VCaP (cell line): ENCODE measurements around the gene CMKLR1.

Experiments used
- H3K27ac ChIP-seq: fragments of 450-650 bp; 2 replicates; pipeline ENCODE4 v1.5.1; 2017
- TF ChIP-seq, protein P1 (sequence below): fragments of 450-650 bp; conservative IDR thresholded peaks from 2 replicates; pipeline ENCODE4 v1.5.1; 2017; ENCODE audit warnings: mild to moderate bottlenecking, moderate library complexity

Gene CMKLR1

DNA sequence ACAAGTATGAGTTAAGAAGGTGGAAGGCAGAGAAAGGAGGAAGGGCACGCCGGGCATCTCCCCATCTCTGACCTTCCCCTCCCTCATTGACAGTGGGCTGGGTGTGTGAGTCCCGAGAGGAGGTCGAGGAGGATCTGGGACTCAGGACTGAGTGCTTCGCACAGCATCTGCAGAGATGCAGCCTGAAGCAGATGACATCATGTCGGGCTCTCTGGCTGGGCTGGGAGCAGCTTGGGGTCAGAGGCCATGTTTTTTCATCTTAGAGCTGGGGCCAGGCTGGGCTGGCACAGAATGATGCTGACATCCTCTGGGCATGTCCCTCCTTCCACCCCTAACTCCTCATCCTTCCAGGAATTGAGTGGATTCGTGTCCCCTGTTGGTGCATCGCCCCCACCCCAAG, 43.5 kb downstream of the CMKLR1 start:
- TF ChIP-seq, protein P1, sequence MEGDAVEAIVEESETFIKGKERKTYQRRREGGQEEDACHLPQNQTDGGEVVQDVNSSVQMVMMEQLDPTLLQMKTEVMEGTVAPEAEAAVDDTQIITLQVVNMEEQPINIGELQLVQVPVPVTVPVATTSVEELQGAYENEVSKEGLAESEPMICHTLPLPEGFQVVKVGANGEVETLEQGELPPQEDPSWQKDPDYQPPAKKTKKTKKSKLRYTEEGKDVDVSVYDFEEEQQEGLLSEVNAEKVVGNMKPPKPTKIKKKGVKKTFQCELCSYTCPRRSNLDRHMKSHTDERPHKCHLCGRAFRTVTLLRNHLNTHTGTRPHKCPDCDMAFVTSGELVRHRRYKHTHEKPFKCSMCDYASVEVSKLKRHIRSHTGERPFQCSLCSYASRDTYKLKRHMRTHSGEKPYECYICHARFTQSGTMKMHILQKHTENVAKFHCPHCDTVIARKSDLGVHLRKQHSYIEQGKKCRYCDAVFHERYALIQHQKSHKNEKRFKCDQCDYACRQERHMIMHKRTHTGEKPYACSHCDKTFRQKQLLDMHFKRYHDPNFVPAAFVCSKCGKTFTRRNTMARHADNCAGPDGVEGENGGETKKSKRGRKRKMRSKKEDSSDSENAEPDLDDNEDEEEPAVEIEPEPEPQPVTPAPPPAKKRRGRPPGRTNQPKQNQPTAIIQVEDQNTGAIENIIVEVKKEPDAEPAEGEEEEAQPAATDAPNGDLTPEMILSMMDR = no peak
- no peak overlapping the region for H3K27ac ChIP-seq

DNA sequence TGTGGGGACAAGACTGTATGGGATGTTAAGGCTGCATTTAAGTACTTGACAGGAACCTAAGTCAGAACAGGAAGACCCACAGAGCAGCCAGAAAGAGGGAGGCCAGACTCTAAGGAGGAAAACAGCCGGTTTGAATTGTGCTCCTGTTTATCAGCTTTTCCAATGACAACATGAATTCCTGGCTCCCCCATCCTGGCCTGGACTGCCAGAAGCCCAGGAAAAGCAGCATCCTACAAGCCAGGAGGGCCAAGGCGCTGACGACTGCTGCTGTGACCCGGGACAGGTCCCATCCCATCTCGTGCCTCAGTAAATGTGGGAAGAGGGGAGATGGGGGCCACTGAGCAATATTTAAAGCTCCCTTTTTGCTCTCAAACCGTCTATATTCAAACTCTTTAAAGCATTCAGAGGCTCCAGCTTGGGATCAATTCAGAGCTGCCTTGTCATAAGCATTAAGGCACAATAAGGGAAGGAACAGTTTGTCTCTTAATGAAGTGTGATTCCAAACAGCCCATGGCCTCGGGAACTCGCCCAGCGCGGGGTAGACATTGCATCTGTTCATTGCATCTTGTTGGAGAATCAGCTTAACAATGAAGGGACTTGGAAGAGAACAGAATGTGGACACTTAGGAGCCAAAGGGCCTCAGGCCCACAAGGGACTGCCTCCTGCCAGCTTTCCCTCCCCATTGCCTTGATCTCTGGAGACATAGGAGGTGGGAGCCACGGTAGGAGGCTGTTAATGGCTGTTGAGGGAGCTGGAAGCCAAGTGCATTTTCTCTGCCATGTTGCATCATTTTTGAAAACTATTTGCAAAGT, 49.6 kb downstream of the CMKLR1 start:
- no peak overlapping the region for H3K27ac ChIP-seq
- TF ChIP-seq, protein P1 = no peak

DNA sequence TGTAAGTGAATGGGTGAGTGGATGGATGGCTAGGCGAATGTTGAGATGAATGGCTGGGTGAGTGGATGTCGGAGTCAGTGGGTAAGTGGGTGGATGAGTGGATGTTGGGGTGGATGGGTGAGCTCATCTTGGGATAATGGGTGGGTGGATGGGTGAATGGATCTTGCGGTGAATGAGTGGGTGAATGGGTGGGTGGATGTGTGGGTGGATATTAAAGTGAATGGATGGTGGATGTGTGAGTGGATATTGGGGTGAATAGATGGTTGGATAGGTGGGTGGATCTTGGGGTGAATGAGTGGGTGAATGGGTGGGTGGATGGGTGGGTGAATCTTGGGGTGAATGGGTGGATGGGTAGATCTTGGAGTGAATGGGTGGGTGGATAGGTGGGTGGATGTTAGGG, 51.9 kb downstream of the CMKLR1 start:
- TF ChIP-seq, protein P1 = no peak
- no peak overlapping the region for H3K27ac ChIP-seq

DNA sequence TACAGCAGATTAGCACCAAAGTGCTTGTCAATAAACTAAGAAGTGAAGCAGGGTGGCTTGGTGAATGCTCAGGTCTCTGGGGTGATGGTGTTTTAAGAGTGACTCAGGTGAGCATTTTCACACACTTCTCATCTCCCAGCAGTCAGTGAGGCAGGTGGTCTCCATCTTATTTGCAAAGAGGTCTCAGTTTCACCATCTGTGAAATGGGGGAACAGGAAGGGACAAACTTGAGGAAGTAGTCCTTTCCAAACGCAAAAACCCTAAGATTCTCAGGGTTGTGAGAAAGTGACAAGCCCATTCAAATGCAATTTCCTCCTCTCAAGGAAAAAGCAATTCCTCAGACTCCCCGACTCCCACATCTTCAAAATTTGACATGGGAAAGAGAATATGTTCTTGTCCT, 54.1 kb downstream of the CMKLR1 start:
- H3K27ac ChIP-seq = no peak overlapping the region
- TF ChIP-seq, protein P1 = no peak

DNA sequence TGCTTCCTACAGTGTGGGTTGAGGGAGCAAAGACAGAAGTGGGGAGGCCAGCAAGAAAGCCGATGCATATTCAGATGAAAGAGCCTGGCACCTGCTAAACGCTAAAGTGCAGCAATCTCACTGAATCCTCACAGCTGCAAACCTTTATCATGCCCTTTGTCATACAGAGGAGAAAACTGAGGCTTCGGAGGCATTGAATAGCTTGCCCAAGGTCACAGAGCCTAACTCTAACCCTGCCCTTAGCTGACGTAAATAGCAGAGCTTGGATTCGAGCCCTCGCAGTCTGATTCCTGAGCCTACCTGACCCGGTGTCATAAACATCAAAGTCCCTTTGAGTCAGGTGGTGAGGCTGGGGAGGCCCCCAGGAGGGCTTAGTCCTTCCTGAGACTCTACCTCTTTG, 54.9 kb downstream of the CMKLR1 start:
- TF ChIP-seq, protein P1 = no peak
- no peak overlapping the region for H3K27ac ChIP-seq

DNA sequence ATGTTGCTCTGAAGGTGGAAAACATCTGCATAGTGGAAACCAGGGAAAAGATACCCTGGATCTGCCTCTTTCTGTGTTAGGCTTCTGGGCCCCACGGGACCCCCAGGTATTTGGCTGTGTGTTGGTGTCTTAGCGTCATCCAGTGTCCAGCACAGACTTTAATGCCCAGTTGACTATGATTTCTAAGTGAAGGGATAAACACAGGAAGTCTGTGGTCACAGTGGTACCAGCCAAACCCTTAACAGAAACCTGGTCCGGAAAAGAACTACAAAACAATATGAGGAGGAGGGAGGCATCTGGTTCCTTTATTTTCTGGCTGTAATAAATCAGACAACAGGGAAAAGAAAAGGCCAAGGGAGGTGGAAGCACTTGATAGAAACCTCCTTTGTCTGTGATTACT, 56.4 kb downstream of the CMKLR1 start:
- TF ChIP-seq, protein P1 = no peak
- H3K27ac ChIP-seq = no peak overlapping the region

DNA sequence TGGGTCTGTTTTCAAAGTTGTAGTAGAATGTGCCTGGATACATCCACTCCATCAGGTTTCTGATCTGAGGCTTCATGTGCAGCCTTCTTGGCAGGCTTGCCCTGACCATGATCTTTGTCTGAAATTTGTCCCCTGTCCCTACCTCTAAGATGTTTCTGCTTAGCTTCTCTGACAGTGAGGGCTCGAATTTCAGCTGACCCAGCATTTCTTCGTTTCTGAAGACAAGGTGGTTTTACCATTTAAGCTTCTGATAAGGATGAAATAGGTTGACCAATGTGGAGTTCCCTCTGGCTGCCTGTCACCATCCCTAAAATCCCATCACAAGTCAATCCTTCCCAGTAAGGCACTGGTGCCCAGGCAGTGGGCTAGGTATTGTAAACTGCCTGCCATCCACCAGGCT, 57.0 kb downstream of the CMKLR1 start:
- TF ChIP-seq, protein P1 = no peak
- H3K27ac ChIP-seq = no peak overlapping the region
